Stimulated activated CD8-positive, alpha-beta memory T cell treated with anti-CD3 and anti-CD28 coated beads, Interleukin-15, amount 100 ng/mL, for 24 hours (primary cell): ENCODE data around the gene LTK.
"Not testable (repeated sequence)": the region's sequence is repeated elsewhere in the genome, so short reads cannot be mapped to it uniquely, and the experiment has no call there.

Experiments
- DNase-seq: peaks from one replicate; pipeline ENCODE4 v3.0.0-alpha.2; 2020; ENCODE audit warnings: low read depth

LTK gene

DNA sequence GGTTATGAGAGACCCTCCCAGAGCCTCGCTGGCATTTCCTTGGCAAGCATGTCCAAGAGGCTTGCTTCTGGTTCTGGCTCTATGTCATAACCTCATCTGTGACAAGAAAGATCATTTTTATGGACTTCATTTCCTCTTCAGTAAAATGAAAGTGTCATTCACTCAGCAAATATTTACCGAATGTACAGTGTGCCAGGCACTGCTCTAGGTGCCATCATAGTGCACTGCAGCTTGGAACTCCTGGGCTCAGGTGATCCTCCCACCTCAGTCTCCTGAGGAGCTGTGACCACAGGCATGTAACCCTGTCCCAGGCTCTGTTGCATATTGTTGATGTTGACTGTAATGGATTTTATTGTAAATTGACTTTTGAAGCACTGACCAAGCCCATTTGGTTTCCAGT is 38.7 kb downstream of the LTK start:
- DNase-seq = no peak

GRCh38 chr15:41474436-41474835 is 39.2 kb downstream of the LTK start:
- DNase-seq = no peak

DNA sequence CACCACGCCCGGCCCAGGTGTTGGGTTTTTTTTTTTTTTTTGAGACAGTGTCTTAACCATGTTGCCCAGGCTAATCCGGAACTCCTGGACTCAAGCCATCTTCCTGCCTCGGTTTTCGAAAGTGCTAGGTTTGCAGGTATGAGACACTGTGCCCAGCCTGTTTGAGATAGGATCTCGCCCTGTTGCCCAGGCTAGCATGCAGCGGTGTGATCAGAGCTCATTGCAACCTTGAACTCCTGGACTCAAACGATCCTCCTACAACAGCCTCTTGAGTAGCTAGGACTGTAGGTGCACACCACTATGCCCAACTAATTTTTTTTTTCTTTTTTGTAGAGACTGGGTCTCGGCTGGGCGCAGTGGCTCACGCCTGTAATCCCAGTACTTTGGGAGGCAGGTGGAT is 40.2 kb downstream of the LTK start:
- no peak for DNase-seq

- not testable (repeated sequence) for DNase-seq
Observed at GRCh38 chr15:41469644-41470043, 44.0 kb downstream of the LTK start.

- DNase-seq = no peak
Observed at GRCh38 chr15:41466711-41467110, 46.9 kb downstream of the LTK start.

DNA sequence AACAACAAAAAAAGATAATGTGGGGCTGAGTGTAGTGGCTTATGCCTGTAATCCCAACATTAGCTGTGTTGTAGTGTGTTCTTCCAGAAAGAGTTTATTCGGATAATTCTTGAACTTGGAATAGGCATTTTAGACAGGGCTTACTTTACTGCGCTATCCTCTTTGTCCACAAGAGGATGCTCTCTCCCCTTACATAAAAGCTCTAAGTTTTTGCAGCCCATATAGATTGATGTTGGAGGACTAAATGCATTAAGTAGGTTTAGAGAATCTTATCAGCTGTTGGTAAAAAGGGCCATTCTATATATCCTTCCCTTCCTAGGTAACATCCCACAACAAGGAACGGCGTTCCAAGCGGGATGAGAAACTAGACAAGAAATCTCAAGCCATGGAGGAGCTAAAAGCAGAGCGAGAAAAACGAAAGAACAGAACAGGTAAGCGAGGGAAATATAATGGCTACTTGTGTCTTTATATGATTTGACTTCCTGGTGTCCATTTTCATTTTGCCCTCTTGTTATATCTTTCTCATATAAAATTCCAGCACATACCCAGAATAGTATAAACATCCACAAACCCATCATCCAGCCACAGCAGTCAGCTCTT is 47.7 kb downstream of the LTK start:
- DNase-seq = no peak

- no peak for DNase-seq
Observed at GRCh38 chr15:41464889-41465580, 48.6 kb downstream of the LTK start.

DNA sequence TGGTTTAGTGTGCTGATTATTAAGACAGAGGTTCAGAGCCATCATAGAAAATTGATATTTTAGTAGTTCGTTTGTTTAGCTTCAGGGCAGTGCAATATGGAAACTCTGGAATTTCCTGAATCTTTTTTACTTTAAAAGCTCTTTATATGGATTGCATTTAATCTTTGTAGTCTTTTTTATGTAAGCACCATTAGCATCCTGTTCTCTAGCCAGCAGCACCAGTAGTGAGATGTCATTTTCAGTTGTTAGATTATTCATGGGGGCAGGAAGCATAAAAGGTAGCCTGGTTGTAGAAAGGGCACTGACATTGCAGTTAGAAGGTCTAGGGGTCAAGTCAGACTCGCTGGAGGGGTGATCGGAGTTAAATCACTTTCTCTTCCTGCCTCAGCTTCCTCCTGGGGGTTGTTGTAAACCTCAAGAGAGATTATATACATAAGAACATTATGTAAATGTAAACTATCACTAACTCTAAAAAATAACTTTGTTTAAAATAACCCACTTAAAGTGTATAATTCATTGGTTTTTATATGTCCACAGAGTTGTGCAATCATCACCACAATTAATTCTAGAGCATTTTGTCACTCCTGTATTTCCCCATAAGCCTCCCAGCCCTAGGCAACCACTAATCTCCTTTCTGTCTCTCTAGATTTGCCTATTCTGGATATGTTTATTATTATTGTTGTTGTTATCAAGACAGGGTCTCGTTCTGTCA is 51.4 kb downstream of the LTK start:
- DNase-seq = no peak
